DLD1 (cell line): Measurements from ENCODE around the gene CERKL.
"Not testable (repeated sequence)": the region's sequence is repeated elsewhere in the genome, so short reads cannot be mapped to it uniquely, and the experiment has no call there.

ENCODE experiments used
- in situ Hi-C: cut with HindIII; loops from 2 replicates; pipeline ENCODE4 v1.10.0; 2017; ENCODE audit warnings: low sequenced_read_pairs

CERKL gene

GRCh38 chr2:181656450-181657291 lies at the start of gene CERKL:
CERKL (minus strand) TSS chr2:181657105; CDS start chr2:181657006, 99 bp downstream.
- in situ Hi-C loops, result no loop called here

- in situ Hi-C loops, result not testable (repeated sequence)
These were observed 45.6 kb upstream of the CERKL start for GRCh38 chr2:181702519-181702918.

GRCh38 chr2:181698223-181698622 lies 41.3 kb upstream of the CERKL start:
- in situ Hi-C loops, result no loop called here

- in situ Hi-C loops, result no loop called here
These were observed 40.7 kb upstream of the CERKL start for GRCh38 chr2:181697571-181697970.

GRCh38 chr2:181697126-181697525 lies 40.2 kb upstream of the CERKL start:
- in situ Hi-C loops, result no loop called here

- in situ Hi-C loops, result no loop called here
These were observed 37.4 kb upstream of the CERKL start for GRCh38 chr2:181694271-181694670.

- in situ Hi-C loops, result no loop called here
These were observed 34.0 kb upstream of the CERKL start for GRCh38 chr2:181690860-181691259.

- in situ Hi-C loops, result no loop called here
These were observed 29.8 kb upstream of the CERKL start for GRCh38 chr2:181686576-181687185.

- in situ Hi-C loops, result no loop called here
These were observed 28.3 kb upstream of the CERKL start for GRCh38 chr2:181685150-181685688.

GRCh38 chr2:181684454-181685149 lies 27.7 kb upstream of the CERKL start:
- in situ Hi-C loops, result no loop called here

- in situ Hi-C loops, result no loop called here
These were observed 26.9 kb upstream of the CERKL start for GRCh38 chr2:181683518-181684453.

GRCh38 chr2:181682795-181683517 lies 26.1 kb upstream of the CERKL start:
- in situ Hi-C loops, result no loop called here

- in situ Hi-C loops, result no loop called here
These were observed 25.3 kb upstream of the CERKL start for GRCh38 chr2:181682026-181682789.

- in situ Hi-C loops, result no loop called here
These were observed 24.3 kb upstream of the CERKL start for GRCh38 chr2:181680937-181681811.

GRCh38 chr2:181680055-181680936 lies 23.4 kb upstream of the CERKL start, which contains the start of gene NEUROD1:
NEUROD1 (minus strand) TSS chr2:181680517; CDS start chr2:181678860, 1,657 bp downstream.
- in situ Hi-C loops, result no loop called here

GRCh38 chr2:181679544-181679979 lies 22.7 kb upstream of the CERKL start:
- in situ Hi-C loops, result no loop called here
